ENCODE measurements around the gene SPATS1.

DNA sequence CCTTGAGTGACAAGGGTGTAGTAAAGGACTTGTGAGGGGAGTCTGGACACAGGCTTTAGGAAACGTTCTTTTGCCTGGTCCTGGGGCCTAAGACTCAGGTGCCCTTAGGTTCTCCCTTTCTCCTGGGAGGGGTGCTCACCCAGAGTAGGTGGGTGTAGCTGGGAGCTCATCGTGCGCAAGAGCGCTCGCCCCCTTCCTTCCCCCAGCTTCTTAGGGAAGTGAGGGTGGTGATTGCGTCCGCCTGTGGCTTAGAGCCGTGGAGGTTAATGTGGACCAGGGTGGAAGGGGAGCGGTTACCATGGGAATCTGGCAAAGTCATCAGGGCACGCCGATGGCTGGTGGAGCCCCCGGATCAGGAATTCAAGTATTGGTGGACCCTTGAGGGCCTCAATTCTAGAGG is 26.0 kb upstream of the SPATS1 start:
- TF ChIP-seq POLR2A (IDR thresholded peaks at IDR 0.05; ENCODE audit: low read depth) = no peak
- no peak for TF ChIP-seq CTCF (IDR thresholded peaks at IDR 0.05)
- TF ChIP-seq POLR2AphosphoS5 (IDR thresholded peaks at IDR 0.05) = no peak
- no peak for TF ChIP-seq EP300 (IDR thresholded peaks at IDR 0.05)
